KMS-11 (cell line): ENCODE data around the gene LY6G6C.

ENCODE experiments used
- H2AFZ ChIP-seq: fragments of 200-600 bp; sonication (generic); 2 replicates; pipeline ENCODE4 v1.6.1; 2016; ENCODE audit warnings: antibody characterized with exemption, mixed run types, low read depth
- H3K27ac ChIP-seq: fragments of 200-600 bp; sonication (generic); 2 replicates; pipeline ENCODE4 v1.6.1; 2016; ENCODE audit warnings: mild to moderate bottlenecking, mixed run types
- H3K27me3 ChIP-seq: fragments of 200-600 bp; sonication (generic); 2 replicates; pipeline ENCODE4 v1.6.1; 2017; ENCODE audit warnings: mild to moderate bottlenecking, low read depth, mixed run types, moderate library complexity; ENCODE audit not compliant: insufficient read depth
- H3K36me3 ChIP-seq: fragments of 200-600 bp; sonication (generic); 2 replicates; pipeline ENCODE4 v1.6.1; 2017; ENCODE audit warnings: mild to moderate bottlenecking, mixed run types; ENCODE audit not compliant: insufficient read depth
- H3K4me1 ChIP-seq: fragments of 200-600 bp; sonication (generic); 2 replicates; pipeline ENCODE4 v1.6.1; 2016; ENCODE audit warnings: mild to moderate bottlenecking, low read depth, mixed run types; ENCODE audit not compliant: poor library complexity, severe bottlenecking
- H3K4me2 ChIP-seq: fragments of 200-600 bp; sonication (generic); 2 replicates; pipeline ENCODE4 v1.7.0; 2016; ENCODE audit warnings: mild to moderate bottlenecking, mixed run types
- H3K4me3 ChIP-seq: fragments of 200-600 bp; sonication (generic); IDR thresholded peaks from 2 replicates; pipeline ENCODE4 v1.6.1; 2017; ENCODE audit warnings: low read depth, low read length, mixed read lengths; ENCODE audit not compliant: insufficient read depth
- H3K79me2 ChIP-seq: fragments of 200-600 bp; sonication (generic); 2 replicates; pipeline ENCODE4 v1.6.1; 2016; ENCODE audit warnings: low read depth, mixed run types; ENCODE audit not compliant: insufficient read depth
- H3K9ac ChIP-seq: fragments of 200-600 bp; sonication (generic); 2 replicates; pipeline ENCODE4 v1.6.1; 2016; ENCODE audit warnings: mild to moderate bottlenecking, mixed run types
- H4K20me1 ChIP-seq: fragments of 200-600 bp; sonication (generic); 2 replicates; pipeline ENCODE4 v1.6.1; 2016; ENCODE audit warnings: mild to moderate bottlenecking, mixed run types; ENCODE audit not compliant: insufficient read depth
- CTCF ChIP-seq: fragments of 200-600 bp; sonication (generic); conservative IDR thresholded peaks from 2 replicates; pipeline ENCODE4 v1.6.1; 2017; ENCODE audit warnings: low read depth, mild to moderate bottlenecking, antibody characterized with exemption, low read length, moderate library complexity, mixed read lengths

LY6G6C gene

GRCh38 chr6:31722173-31722572, 627 bp upstream of the LY6G6C start:
- Histone ChIP-seq H3K4me1 (no peaks in the 10 kb centered on the region), H3K27me3 (no peaks in the 10 kb centered on the region; the same call in 1 of the 2 replicates), H3K4me2 (no peak overlapping the region), H3K4me3 (no peak overlapping the region), H3K36me3 (no peaks in the 10 kb centered on the region), H4K20me1 (no peaks in the 10 kb centered on the region), H3K79me2 (no peaks in the 10 kb centered on the region), H3K9ac (no peak overlapping the region), H3K27ac (no peak overlapping the region), H2AFZ (no peak overlapping the region)
- no peak for TF ChIP-seq CTCF

- no peak overlapping the region for H3K9ac ChIP-seq
- H3K36me3 ChIP-seq: no peaks in the 10 kb centered on the region
- H3K27ac ChIP-seq: no peak overlapping the region
- no peaks in the 10 kb centered on the region for H3K79me2 ChIP-seq
- no peaks in the 10 kb centered on the region for H4K20me1 ChIP-seq
- no peak overlapping the region for H2AFZ ChIP-seq
- H3K4me2 ChIP-seq: no peak overlapping the region
- no peak for TF ChIP-seq CTCF
- no peaks in the 10 kb centered on the region for H3K4me1 ChIP-seq
- no peaks in the 10 kb centered on the region; the same call in 1 of the 2 replicates for H3K27me3 ChIP-seq
- H3K4me3 ChIP-seq: no peak overlapping the region
Measured at GRCh38 chr6:31720196-31720770, 1.3 kb downstream of the LY6G6C start.

GRCh38 chr6:31719001-31719400, 2.5 kb downstream of the LY6G6C start:
- no peak for TF ChIP-seq CTCF
- H3K4me1 ChIP-seq: no peaks in the 10 kb centered on the region
- no peaks in the 10 kb centered on the region for H3K79me2 ChIP-seq
- no peak overlapping the region for H2AFZ ChIP-seq
- H3K27ac ChIP-seq: no peak overlapping the region
- no peak overlapping the region for H3K4me2 ChIP-seq
- no peak overlapping the region for H3K4me3 ChIP-seq
- no peaks in the 10 kb centered on the region for H3K36me3 ChIP-seq
- H3K27me3 ChIP-seq: no peaks in the 10 kb centered on the region; the same call in 1 of the 2 replicates
- H3K9ac ChIP-seq: no peak overlapping the region
- no peaks in the 10 kb centered on the region for H4K20me1 ChIP-seq

- no peaks in the 10 kb centered on the region for H3K79me2 ChIP-seq
- no peaks in the 10 kb centered on the region for H3K4me1 ChIP-seq
- no peak for TF ChIP-seq CTCF
- no peaks in the 10 kb centered on the region for H3K36me3 ChIP-seq
- no peak overlapping the region for H3K4me2 ChIP-seq
- no peak overlapping the region for H2AFZ ChIP-seq
- H3K27me3 ChIP-seq: no peaks in the 10 kb centered on the region; the same call in 1 of the 2 replicates
- H3K9ac ChIP-seq: no peak overlapping the region
- no peak overlapping the region for H3K4me3 ChIP-seq
- no peaks in the 10 kb centered on the region for H4K20me1 ChIP-seq
- H3K27ac ChIP-seq: no peak overlapping the region
Measured at GRCh38 chr6:31718265-31718664, 3.3 kb downstream of the LY6G6C start.
